GM12878 (cell line): ENCODE measurements around the gene RAB15. TPM values are rescaled to one million over a fixed set of nuclear protein-coding genes. Genes with fewer than 3 reads are reported as not detected.
A peak's percentile ranks its signal among the peaks of the same experiment; 100 is the strongest.

Experiments used
- ATF7 ChIP-seq: fragments of 450-650 bp; IDR thresholded peaks from 2 replicates; pipeline ENCODE4 v1.6.1; 2016; ENCODE audit warnings: low read depth, mild to moderate bottlenecking
- CBFB ChIP-seq: IDR thresholded peaks from 2 replicates; pipeline ENCODE4 v1.6.1; 2016; ENCODE audit warnings: antibody characterized with exemption, low read depth
- CUX1 ChIP-seq: IDR thresholded peaks from 2 replicates; pipeline ENCODE4 v1.6.1; 2012; ENCODE audit warnings: improper control_type of control experiment, low read depth, low read length; ENCODE audit not compliant: insufficient replicate concordance
- IKZF1 ChIP-seq: fragments of 450-650 bp; conservative IDR thresholded peaks from 2 replicates; pipeline ENCODE4 v1.6.1; 2017; ENCODE audit warnings: antibody characterized with exemption, mild to moderate bottlenecking
- IRF5 ChIP-seq: fragments of 450-650 bp; IDR thresholded peaks from 2 replicates; pipeline ENCODE4 v1.6.1; 2017; ENCODE audit warnings: borderline replicate concordance
- JUNB ChIP-seq: IDR thresholded peaks from 2 replicates; pipeline ENCODE4 v1.6.1; 2016; ENCODE audit warnings: antibody characterized with exemption, mild to moderate bottlenecking
- MEF2A ChIP-seq: IDR thresholded peaks from 2 replicates; pipeline ENCODE4 v1.6.1; 2011; ENCODE audit warnings: low read depth, mild to moderate bottlenecking, low read length, moderate library complexity; ENCODE audit not compliant: insufficient read depth
- NKRF ChIP-seq: fragments of 450-650 bp; conservative IDR thresholded peaks from 2 replicates; pipeline ENCODE4 v1.6.1; 2017; ENCODE audit warnings: mild to moderate bottlenecking, moderate library complexity
- POLR2AphosphoS5 ChIP-seq: IDR thresholded peaks from 2 replicates; pipeline ENCODE4 v1.6.1; 2011; ENCODE audit warnings: mild to moderate bottlenecking, low read length, inconsistent platforms
- RUNX3 ChIP-seq: IDR thresholded peaks from 2 replicates; pipeline ENCODE4 v1.6.1; 2012; ENCODE audit warnings: low read length, inconsistent platforms
- SMC3 ChIP-seq: IDR thresholded peaks from 2 replicates; pipeline ENCODE4 v1.6.1; 2011; ENCODE audit warnings: low read length, improper control_type of control experiment, borderline replicate concordance
- SPI1 ChIP-seq: IDR thresholded peaks from 2 replicates; pipeline ENCODE4 v1.6.1; 2011; ENCODE audit warnings: low read depth, mild to moderate bottlenecking, low read length, moderate library complexity, borderline replicate concordance; ENCODE audit not compliant: insufficient read depth
- polyA plus RNA-seq, 11 experiments: library from polyadenylated mRNA; depleted of rRNA in 4 of 11; unstranded in 6 of 11; stranded (reverse) in 5 of 11; fragments of >200 nt; fragmentation: Nextera tagmentation in 4 of 11; fragmentation: Illumina TruSeq in 1 of 11; extraction: Ambion mirVana in 4 of 11; extraction: Trizol in 1 of 11; gene quantifications; 1 replicate in 1 of 11; 2 replicates in 10 of 11; pipeline versions ENCODE4 v1.2.1 to v1.2.3, GENCODE V29; 2011 to 2016; ENCODE audit warnings: inconsistent platforms in 2 of 11, missing spikeins in 2 of 11, low read depth in 1 of 11
- total RNA-seq, 4 experiments: library from RNA; depleted of rRNA in 3 of 4; stranded (reverse); fragments of >200 nt in 3 of 4; fragmentation: Illumina TruSeq in 1 of 4; extraction: Trizol in 1 of 4; gene quantifications; 2 replicates each; pipeline versions ENCODE4 v1.2.1 to v1.2.3, GENCODE V29; 2013 to 2021
- TF ChIP-seq, protein P1 (sequence below): fragments of 450-650 bp; formaldehyde crosslinking; IDR thresholded peaks from 2 replicates; pipeline ENCODE4 v1.4.0; 2022; ENCODE audit warnings: mild to moderate bottlenecking, moderate library complexity
- TF ChIP-seq, protein P2 (sequence below): IDR thresholded peaks from 2 replicates; pipeline ENCODE4 v1.6.1; 2012; ENCODE audit warnings: low read depth, low read length, improper control_type of control experiment
- TF ChIP-seq, protein P3 (sequence below): fragments of 450-650 bp; IDR thresholded peaks from 2 replicates; pipeline ENCODE4 v1.6.1; 2017; ENCODE audit warnings: mild to moderate bottlenecking, low read depth, inconsistent platforms; ENCODE audit not compliant: poor library complexity, severe bottlenecking

The RAB15 gene
- total and polyA plus RNA-seq, 10 of the 15 experiments (the other 5 are each of a cell fraction or from before 2014, with no cell fraction given): 0.32 to 3.9 (median 2.1) TPM

- TF ChIP-seq, protein P1, sequence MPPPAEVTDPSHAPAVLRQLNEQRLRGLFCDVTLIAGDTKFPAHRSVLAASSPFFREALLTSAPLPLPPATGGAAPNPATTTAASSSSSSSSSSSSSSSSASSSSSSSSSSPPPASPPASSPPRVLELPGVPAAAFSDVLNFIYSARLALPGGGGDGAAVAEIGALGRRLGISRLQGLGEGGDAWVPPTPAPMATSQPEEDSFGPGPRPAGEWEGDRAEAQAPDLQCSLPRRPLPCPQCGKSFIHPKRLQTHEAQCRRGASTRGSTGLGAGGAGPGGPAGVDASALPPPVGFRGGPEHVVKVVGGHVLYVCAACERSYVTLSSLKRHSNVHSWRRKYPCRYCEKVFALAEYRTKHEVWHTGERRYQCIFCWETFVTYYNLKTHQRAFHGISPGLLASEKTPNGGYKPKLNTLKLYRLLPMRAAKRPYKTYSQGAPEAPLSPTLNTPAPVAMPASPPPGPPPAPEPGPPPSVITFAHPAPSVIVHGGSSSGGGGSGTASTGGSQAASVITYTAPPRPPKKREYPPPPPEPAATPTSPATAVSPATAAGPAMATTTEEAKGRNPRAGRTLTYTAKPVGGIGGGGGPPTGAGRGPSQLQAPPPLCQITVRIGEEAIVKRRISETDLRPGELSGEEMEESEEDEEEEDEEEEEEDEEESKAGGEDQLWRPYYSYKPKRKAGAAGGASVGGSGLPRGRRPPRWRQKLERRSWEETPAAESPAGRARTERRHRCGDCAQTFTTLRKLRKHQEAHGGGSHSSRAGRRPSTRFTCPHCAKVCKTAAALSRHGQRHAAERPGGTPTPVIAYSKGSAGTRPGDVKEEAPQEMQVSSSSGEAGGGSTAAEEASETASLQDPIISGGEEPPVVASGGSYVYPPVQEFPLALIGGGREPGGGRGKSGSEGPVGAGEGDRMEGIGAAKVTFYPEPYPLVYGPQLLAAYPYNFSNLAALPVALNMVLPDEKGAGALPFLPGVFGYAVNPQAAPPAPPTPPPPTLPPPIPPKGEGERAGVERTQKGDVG (CRISPR knock-in tag): no peak
- TF ChIP-seq RUNX3 (peak; percentile 62), CUX1 (no peak), POLR2AphosphoS5 (no peak), CBFB (no peak), SMC3 (no peak), MEF2A (no peak), SPI1 (no peak), IRF5 (no peak), JUNB (peak; percentile 95), ATF7 (peak; percentile 66; the same call in 1 of the 2 replicates), IKZF1 (no peak), NKRF (no peak)
- TF ChIP-seq, protein P2, sequence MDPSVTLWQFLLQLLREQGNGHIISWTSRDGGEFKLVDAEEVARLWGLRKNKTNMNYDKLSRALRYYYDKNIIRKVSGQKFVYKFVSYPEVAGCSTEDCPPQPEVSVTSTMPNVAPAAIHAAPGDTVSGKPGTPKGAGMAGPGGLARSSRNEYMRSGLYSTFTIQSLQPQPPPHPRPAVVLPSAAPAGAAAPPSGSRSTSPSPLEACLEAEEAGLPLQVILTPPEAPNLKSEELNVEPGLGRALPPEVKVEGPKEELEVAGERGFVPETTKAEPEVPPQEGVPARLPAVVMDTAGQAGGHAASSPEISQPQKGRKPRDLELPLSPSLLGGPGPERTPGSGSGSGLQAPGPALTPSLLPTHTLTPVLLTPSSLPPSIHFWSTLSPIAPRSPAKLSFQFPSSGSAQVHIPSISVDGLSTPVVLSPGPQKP: no peak
- TF ChIP-seq, protein P3, sequence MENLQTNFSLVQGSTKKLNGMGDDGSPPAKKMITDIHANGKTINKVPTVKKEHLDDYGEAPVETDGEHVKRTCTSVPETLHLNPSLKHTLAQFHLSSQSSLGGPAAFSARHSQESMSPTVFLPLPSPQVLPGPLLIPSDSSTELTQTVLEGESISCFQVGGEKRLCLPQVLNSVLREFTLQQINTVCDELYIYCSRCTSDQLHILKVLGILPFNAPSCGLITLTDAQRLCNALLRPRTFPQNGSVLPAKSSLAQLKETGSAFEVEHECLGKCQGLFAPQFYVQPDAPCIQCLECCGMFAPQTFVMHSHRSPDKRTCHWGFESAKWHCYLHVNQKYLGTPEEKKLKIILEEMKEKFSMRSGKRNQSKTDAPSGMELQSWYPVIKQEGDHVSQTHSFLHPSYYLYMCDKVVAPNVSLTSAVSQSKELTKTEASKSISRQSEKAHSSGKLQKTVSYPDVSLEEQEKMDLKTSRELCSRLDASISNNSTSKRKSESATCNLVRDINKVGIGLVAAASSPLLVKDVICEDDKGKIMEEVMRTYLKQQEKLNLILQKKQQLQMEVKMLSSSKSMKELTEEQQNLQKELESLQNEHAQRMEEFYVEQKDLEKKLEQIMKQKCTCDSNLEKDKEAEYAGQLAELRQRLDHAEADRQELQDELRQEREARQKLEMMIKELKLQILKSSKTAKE: no peak
Measured at GRCh38 chr14:65003394-65003793, 31.3 kb upstream of the RAB15 start (continued).
